ENCODE measurements around the gene GLMP.

DNA sequence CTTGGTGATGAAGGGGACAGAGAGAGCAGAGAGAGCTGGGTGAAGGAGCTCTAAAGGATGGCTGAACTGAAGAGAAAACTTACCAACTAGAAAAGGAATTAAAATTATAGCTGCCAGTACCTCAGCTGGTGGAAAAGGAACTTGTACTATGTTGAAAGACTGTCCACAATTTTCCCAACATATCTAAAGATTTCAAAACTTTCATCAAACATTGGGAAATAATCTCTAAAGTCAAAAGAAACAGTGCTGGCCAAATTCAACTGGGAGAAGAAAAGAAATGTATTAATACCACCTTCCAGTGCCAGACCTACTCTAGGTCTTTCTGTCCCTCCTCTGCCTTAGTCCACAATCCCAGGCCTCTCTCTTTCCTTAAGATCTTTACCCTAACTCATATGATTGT, 18.9 kb downstream of the GLMP start:
- TF ChIP-seq POLR2A (IDR thresholded peaks at IDR 0.05; ENCODE audit: low read depth, low read length), result no peak
- no peak for TF ChIP-seq SPI1 (IDR thresholded peaks at IDR 0.05; ENCODE audit: low read depth, low read length)
- TF ChIP-seq POLR2AphosphoS5 (IDR thresholded peaks at IDR 0.05; ENCODE audit: low read depth, low read length), result no peak
- no peak for TF ChIP-seq TAF1 (IDR thresholded peaks at IDR 0.05; ENCODE audit: low read depth, low read length)
